Tibial nerve (tissue), 3 donors: ENCODE measurements around the gene PEX19.

ENCODE experiments used
- EP300 ChIP-seq, 2 donors: sonication (generic); formaldehyde crosslinking; IDR thresholded peaks; one replicate each; pipeline ENCODE4 v1.6.1; 2017; ENCODE audit warnings: antibody characterized with exemption in 2 of 2, mild to moderate bottlenecking in 1 of 2
- POLR2A ChIP-seq, 2 donors: fragments of 450-650 bp; IDR thresholded peaks; one replicate each; pipeline ENCODE4 v1.6.1; 2017; ENCODE audit warnings: antibody characterized with exemption in 2 of 2, mild to moderate bottlenecking in 2 of 2, moderate library complexity in 2 of 2

DNA sequence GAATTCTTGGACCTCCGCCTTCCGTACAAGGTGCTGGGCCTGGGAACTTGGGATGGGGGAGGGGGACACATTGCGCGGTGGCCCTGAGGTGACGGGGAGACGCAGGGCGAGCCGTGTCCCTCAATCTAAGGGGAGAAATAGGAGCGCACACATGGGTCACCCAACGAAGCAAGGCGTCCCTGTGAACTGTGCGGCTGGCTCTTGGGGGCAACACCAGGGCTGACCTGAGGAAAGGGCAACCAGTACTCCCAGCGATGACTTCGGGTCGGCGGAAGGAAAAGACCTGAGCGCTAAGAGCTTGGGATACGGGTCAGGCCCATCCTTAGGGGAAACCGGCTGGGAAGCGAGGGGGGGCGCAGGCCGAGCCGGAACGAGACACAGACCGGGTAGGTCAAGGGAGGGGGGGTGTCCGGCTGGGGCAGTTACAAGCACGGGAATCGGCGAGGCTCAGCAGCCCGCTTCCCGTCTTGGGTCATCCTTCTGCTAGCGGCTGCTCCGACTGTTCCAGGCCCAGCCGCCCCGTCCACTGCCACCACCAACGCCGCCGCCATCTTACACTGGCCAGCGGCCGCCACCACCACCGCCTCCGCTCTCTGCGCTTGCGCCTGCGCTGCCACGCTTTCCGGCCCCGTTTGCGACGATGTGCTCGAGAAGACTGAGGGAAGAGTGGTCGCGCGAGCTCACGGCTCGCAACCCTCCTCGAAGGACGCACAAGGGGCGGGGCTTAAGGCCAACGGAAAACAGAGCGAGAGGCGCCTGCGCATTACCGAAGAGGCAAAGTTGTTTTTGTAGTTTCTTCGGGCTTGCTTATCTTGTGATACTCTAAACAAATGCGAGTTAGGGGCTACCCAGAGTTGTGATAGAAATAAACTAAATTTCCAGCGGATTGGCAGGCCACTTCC lies 22.8 kb downstream of the PEX19 start, which contains the start of gene DCAF8:
- TF ChIP-seq EP300 (IDR thresholded peaks at IDR 0.05) (peak in 1 of 2 donors; percentile 99), POLR2A (IDR thresholded peaks at IDR 0.05) (peak; percentile 95 to 96)
